ENCODE measurements around the gene CFAP69. TPM values are rescaled to one million over a fixed set of nuclear protein-coding genes. Genes with fewer than 3 reads are reported as not detected.
A peak's percentile ranks its signal among the peaks of the same experiment; 100 is the strongest.

The CFAP69 gene
- total and polyA plus RNA-seq, 10 of the 15 experiments (the other 5 are each of a cell fraction or from before 2014, with no cell fraction given): 0.11 to 3.1 (median 0.48) TPM; not detected in 1

DNA sequence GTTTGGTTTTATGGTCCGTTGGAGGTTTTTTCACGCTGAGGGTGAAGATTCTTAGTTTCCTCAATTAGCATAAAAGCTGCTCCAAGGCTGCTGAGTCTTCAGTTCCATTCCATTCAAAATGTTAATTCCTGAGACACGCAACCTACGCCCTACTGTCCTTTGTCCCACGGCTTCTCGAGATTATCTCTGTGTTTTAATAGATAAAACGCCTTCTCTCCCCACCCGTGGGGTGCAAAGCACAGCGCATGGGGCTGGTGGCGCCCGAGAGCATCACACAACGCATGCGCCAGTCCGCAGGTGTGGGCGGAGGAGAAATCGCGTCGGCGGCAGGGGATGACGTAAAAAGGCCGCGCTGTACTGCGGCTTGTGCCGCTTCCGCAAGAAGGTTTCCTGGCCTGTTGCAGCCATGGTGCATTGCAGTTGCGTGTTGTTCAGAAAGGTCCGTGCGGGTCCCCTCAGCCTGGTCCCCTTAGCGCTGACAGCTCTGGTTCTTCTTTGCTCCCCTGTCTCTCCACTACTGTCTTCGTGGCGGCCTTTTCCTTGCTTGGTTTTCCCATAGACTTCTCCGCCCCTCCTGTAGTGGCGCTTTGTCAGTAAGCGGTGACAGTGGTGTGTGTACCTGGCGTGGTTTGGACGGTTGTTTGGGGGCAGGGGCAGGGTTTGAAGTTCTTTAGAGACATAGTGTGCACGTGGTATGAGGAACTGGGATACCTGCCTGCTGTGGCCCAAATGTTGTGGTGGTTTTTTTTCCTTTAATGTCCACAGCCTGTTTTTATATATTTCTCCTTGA, 101.6 kb downstream of the CFAP69 start, which contains the start of gene GTPBP10 (continued):
- 0 out of 2 replicates have a peak, but pooled peaks have one; percentile 10 for TF ChIP-seq ZSCAN29 (IDR thresholded peaks at IDR 0.05)
- peak; percentile 55; the same call in 1 of the 2 replicates for TF ChIP-seq TBL1XR1 (IDR thresholded peaks at IDR 0.05; ENCODE audit: low read depth, low read length)
- no peak for TF ChIP-seq EED (IDR thresholded peaks at IDR 0.05; ENCODE audit: low read depth)
- peak; percentile 66; the same call in 1 of the 2 replicates for TF ChIP-seq GATAD2B (conservative IDR thresholded peaks at IDR 0.05; ENCODE audit: low read depth)
- peak; percentile 97 for TF ChIP-seq SMAD5 (IDR thresholded peaks at IDR 0.05; ENCODE audit: low read depth)
- TF ChIP-seq, protein P1, sequence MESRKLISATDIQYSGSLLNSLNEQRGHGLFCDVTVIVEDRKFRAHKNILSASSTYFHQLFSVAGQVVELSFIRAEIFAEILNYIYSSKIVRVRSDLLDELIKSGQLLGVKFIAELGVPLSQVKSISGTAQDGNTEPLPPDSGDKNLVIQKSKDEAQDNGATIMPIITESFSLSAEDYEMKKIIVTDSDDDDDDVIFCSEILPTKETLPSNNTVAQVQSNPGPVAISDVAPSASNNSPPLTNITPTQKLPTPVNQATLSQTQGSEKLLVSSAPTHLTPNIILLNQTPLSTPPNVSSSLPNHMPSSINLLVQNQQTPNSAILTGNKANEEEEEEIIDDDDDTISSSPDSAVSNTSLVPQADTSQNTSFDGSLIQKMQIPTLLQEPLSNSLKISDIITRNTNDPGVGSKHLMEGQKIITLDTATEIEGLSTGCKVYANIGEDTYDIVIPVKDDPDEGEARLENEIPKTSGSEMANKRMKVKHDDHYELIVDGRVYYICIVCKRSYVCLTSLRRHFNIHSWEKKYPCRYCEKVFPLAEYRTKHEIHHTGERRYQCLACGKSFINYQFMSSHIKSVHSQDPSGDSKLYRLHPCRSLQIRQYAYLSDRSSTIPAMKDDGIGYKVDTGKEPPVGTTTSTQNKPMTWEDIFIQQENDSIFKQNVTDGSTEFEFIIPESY (IDR thresholded peaks at IDR 0.05): no peak
- TF ChIP-seq, protein P2, sequence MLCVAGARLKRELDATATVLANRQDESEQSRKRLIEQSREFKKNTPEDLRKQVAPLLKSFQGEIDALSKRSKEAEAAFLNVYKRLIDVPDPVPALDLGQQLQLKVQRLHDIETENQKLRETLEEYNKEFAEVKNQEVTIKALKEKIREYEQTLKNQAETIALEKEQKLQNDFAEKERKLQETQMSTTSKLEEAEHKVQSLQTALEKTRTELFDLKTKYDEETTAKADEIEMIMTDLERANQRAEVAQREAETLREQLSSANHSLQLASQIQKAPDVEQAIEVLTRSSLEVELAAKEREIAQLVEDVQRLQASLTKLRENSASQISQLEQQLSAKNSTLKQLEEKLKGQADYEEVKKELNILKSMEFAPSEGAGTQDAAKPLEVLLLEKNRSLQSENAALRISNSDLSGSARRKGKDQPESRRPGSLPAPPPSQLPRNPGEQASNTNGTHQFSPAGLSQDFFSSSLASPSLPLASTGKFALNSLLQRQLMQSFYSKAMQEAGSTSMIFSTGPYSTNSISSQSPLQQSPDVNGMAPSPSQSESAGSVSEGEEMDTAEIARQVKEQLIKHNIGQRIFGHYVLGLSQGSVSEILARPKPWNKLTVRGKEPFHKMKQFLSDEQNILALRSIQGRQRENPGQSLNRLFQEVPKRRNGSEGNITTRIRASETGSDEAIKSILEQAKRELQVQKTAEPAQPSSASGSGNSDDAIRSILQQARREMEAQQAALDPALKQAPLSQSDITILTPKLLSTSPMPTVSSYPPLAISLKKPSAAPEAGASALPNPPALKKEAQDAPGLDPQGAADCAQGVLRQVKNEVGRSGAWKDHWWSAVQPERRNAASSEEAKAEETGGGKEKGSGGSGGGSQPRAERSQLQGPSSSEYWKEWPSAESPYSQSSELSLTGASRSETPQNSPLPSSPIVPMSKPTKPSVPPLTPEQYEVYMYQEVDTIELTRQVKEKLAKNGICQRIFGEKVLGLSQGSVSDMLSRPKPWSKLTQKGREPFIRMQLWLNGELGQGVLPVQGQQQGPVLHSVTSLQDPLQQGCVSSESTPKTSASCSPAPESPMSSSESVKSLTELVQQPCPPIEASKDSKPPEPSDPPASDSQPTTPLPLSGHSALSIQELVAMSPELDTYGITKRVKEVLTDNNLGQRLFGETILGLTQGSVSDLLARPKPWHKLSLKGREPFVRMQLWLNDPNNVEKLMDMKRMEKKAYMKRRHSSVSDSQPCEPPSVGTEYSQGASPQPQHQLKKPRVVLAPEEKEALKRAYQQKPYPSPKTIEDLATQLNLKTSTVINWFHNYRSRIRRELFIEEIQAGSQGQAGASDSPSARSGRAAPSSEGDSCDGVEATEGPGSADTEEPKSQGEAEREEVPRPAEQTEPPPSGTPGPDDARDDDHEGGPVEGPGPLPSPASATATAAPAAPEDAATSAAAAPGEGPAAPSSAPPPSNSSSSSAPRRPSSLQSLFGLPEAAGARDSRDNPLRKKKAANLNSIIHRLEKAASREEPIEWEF (IDR thresholded peaks at IDR 0.05; ENCODE audit: insufficient replicate concordance, low read depth, low read length): no peak
- TF ChIP-seq BHLHE40 (IDR thresholded peaks at IDR 0.05; ENCODE audit: borderline replicate concordance in 1 of 2, low read depth in 2 of 2, low read length in 1 of 2): peak; percentile 43 to 78; a peak in 3 of 4 replicates
- TF ChIP-seq, protein P3, sequence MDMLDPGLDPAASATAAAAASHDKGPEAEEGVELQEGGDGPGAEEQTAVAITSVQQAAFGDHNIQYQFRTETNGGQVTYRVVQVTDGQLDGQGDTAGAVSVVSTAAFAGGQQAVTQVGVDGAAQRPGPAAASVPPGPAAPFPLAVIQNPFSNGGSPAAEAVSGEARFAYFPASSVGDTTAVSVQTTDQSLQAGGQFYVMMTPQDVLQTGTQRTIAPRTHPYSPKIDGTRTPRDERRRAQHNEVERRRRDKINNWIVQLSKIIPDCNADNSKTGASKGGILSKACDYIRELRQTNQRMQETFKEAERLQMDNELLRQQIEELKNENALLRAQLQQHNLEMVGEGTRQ (IDR thresholded peaks at IDR 0.05; ENCODE audit: borderline replicate concordance, low read depth, low read length): no peak; the same call in 1 of the 2 replicates
- no peak for TF ChIP-seq PAX8 (IDR thresholded peaks at IDR 0.05)
- TF ChIP-seq RFX5 (IDR thresholded peaks at IDR 0.05; ENCODE audit: low read depth, low read length): no peak
- TF ChIP-seq RB1 (IDR thresholded peaks at IDR 0.05; ENCODE audit: borderline replicate concordance): peak; percentile 61; the same call in 1 of the 2 replicates
- peak; percentile 87 for TF ChIP-seq FOXK2 (IDR thresholded peaks at IDR 0.05)
- TF ChIP-seq, protein P4, sequence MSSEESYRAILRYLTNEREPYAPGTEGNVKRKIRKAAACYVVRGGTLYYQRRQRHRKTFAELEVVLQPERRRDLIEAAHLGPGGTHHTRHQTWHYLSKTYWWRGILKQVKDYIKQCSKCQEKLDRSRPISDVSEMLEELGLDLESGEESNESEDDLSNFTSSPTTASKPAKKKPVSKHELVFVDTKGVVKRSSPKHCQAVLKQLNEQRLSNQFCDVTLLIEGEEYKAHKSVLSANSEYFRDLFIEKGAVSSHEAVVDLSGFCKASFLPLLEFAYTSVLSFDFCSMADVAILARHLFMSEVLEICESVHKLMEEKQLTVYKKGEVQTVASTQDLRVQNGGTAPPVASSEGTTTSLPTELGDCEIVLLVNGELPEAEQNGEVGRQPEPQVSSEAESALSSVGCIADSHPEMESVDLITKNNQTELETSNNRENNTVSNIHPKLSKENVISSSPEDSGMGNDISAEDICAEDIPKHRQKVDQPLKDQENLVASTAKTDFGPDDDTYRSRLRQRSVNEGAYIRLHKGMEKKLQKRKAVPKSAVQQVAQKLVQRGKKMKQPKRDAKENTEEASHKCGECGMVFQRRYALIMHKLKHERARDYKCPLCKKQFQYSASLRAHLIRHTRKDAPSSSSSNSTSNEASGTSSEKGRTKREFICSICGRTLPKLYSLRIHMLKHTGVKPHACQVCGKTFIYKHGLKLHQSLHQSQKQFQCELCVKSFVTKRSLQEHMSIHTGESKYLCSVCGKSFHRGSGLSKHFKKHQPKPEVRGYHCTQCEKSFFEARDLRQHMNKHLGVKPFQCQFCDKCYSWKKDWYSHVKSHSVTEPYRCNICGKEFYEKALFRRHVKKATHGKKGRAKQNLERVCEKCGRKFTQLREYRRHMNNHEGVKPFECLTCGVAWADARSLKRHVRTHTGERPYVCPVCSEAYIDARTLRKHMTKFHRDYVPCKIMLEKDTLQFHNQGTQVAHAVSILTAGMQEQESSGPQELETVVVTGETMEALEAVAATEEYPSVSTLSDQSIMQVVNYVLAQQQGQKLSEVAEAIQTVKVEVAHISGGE (CRISPR knock-in tag; IDR thresholded peaks at IDR 0.05): no peak
- peak; percentile 90 for TF ChIP-seq NRF1 (conservative IDR thresholded peaks at IDR 0.05; ENCODE audit: low read depth, low read length)

Measured in GM12878 (cell line).